A204.1 (cell line): ENCODE data around the gene CISD3.

Experiments
- FAIRE-seq: peaks from 2 replicates; lab custom pipeline; 2012; peaks lifted over from hg19 to GRCh38; lab: Jason Lieb, UNC

The CISD3 gene

GRCh38 chr17:38745545-38745944, 15.4 kb downstream of the CISD3 start:
- no peak for FAIRE-seq

GRCh38 chr17:38746004-38746848, 16.1 kb downstream of the CISD3 start:
- no peak for FAIRE-seq

GRCh38 chr17:38746849-38747462, 16.8 kb downstream of the CISD3 start:
- FAIRE-seq = no peak

GRCh38 chr17:38747463-38748148, 17.5 kb downstream of the CISD3 start:
- no peak for FAIRE-seq

- FAIRE-seq = no peak
Observed at GRCh38 chr17:38748149-38748891, 18.2 kb downstream of the CISD3 start, which contains the start of gene PCGF2. PCGF2 (minus strand) TSS chr17:38748336; CDS start chr17:38740402, 7,934 bp downstream.

GRCh38 chr17:38748892-38749222, 18.7 kb downstream of the CISD3 start:
- no peak for FAIRE-seq

GRCh38 chr17:38749223-38750043, 19.3 kb downstream of the CISD3 start:
- no peak for FAIRE-seq

- FAIRE-seq = no peak
Observed at GRCh38 chr17:38750044-38750311, 19.8 kb downstream of the CISD3 start.

- no peak for FAIRE-seq
Observed at GRCh38 chr17:38750312-38751121, 20.4 kb downstream of the CISD3 start.

- no peak for FAIRE-seq
Observed at GRCh38 chr17:38751144-38751807, 21.1 kb downstream of the CISD3 start.

GRCh38 chr17:38751808-38752307, 21.7 kb downstream of the CISD3 start:
- no peak for FAIRE-seq

- FAIRE-seq = no peak
Observed at GRCh38 chr17:38752308-38753070, 22.3 kb downstream of the CISD3 start, which contains the start of gene PSMB3. PSMB3 (plus strand) TSS chr17:38752741; CDS start chr17:38752827, 86 bp downstream.

GRCh38 chr17:38753071-38753506, 22.9 kb downstream of the CISD3 start:
- no peak for FAIRE-seq

GRCh38 chr17:38761612-38762011, 31.5 kb downstream of the CISD3 start:
- no peak for FAIRE-seq

- no peak for FAIRE-seq
Observed at GRCh38 chr17:38762231-38762630, 32.1 kb downstream of the CISD3 start.

- no peak for FAIRE-seq
Observed at GRCh38 chr17:38766341-38766740, 36.2 kb downstream of the CISD3 start.

GRCh38 chr17:38768417-38768816, 38.3 kb downstream of the CISD3 start:
- no peak for FAIRE-seq

- FAIRE-seq = no peak
Observed at GRCh38 chr17:38773258-38773657, 43.1 kb downstream of the CISD3 start.

GRCh38 chr17:38777641-38778250, 47.6 kb downstream of the CISD3 start:
- FAIRE-seq = no peak
